ENCODE results near the gene NHLH1. TPM values are rescaled to one million over a fixed set of nuclear protein-coding genes. Genes with fewer than 3 reads are reported as not detected.

NHLH1 gene
- total RNA-seq, 4 donors from 2014 or later, result not detected

DNA sequence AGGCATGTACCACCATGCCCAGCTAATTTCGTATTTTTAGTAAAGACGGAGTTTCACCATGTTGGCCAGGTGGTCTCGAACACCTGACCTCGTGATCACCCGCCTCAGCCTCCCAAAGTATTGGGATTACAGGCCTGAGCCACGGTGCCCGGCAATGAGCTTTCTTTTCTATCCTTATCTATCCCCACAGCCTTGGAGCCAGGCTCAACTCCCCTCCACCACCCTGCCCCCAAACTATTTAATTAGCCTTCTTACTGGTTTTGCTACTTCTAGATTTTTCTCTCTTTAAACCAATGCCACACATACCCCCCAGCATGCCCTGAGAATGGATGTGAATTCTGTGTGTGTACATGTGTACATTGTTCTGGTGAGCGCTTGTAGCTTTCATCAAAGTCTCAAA lies 27.8 kb downstream of the NHLH1 start:
- TF ChIP-seq, protein P1, sequence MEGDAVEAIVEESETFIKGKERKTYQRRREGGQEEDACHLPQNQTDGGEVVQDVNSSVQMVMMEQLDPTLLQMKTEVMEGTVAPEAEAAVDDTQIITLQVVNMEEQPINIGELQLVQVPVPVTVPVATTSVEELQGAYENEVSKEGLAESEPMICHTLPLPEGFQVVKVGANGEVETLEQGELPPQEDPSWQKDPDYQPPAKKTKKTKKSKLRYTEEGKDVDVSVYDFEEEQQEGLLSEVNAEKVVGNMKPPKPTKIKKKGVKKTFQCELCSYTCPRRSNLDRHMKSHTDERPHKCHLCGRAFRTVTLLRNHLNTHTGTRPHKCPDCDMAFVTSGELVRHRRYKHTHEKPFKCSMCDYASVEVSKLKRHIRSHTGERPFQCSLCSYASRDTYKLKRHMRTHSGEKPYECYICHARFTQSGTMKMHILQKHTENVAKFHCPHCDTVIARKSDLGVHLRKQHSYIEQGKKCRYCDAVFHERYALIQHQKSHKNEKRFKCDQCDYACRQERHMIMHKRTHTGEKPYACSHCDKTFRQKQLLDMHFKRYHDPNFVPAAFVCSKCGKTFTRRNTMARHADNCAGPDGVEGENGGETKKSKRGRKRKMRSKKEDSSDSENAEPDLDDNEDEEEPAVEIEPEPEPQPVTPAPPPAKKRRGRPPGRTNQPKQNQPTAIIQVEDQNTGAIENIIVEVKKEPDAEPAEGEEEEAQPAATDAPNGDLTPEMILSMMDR (IDR thresholded peaks at IDR 0.05), result no peak
- TF ChIP-seq EP300 (IDR thresholded peaks at IDR 0.05) (no peak), POLR2AphosphoS5 (IDR thresholded peaks at IDR 0.05) (no peak), POLR2A (IDR thresholded peaks at IDR 0.05) (no peak)
- no peaks in the 10 kb centered on the region for H3K9me3 ChIP-seq
- no peak overlapping the region for H3K4me3 ChIP-seq
- no peak overlapping the region for H3K27ac ChIP-seq
- H3K36me3 ChIP-seq, result no peaks in the 10 kb centered on the region
- WGBS, 2 donors (ENCODE audit: low coverage in 1 of 2), result 89 to 100% methylated on average over 1 to 8 of the region's 8 CpGs
- peaks cover 0 to under 1% (median 0%) of the 10 kb centered on the region in 3 donors for H3K4me1 ChIP-seq
- no peak for ATAC-seq
- H3K27me3 ChIP-seq, result peaks cover 4% of the 10 kb centered on the region

DNA sequence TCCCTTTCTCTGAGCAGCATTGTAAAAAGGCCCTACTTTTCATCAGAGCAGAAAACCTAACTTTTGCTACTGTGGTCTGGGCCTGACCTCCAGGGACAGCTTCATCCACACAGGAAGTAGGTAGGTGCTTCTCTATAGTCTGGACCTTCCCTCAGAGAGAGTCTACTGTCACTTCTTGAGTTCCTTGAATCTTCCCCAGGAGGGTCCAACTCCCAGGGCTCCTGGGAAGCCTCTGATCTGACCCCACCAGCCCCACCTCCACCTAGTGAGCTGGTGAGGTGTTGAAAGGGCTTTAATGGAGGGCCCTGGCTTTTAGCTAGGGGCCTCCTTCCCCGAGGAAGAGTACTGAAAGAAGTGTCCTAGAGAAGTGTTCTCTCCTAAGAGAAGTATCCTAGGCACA lies 30.8 kb downstream of the NHLH1 start:
- Histone ChIP-seq H3K4me3 (no peak overlapping the region), H3K27me3 (peaks cover 10% of the 10 kb centered on the region), H3K36me3 (no peaks in the 10 kb centered on the region), H3K9me3 (no peaks in the 10 kb centered on the region), H3K27ac (no peak overlapping the region), H3K4me1 (peaks cover 0 to 29% (median 7%) of the 10 kb centered on the region in 3 donors)
- TF ChIP-seq, protein P1 (IDR thresholded peaks at IDR 0.05), result no peak
- TF ChIP-seq EP300 (IDR thresholded peaks at IDR 0.05), result no peak
- no peak for TF ChIP-seq POLR2A (IDR thresholded peaks at IDR 0.05)
- TF ChIP-seq POLR2AphosphoS5 (IDR thresholded peaks at IDR 0.05), result no peak
- no peak for ATAC-seq
- no CpG with 5 or more reads among the region's 1 CpG for WGBS, 2 donors (ENCODE audit: low coverage in 1 of 2)

DNA sequence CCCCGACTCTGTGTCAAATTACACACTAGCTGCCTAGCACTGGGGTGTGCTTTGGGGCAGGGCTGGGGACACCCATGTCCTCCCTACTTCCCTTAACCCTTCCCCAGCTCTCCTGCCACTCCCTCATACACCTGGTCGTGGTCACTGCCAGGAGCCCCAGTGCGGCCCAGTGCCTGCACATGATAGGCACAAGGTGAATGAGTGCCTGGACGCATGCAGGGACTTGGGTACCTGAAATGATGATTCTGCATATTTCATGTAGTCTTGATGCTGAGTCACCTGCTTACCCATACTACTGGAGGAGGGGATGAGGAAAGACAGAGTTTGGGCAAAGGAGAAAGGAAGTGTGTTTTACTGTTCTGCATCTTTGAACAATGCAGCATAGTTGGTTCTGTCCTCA lies 32.0 kb downstream of the NHLH1 start:
- Histone ChIP-seq H3K27me3 (peaks cover 10% of the 10 kb centered on the region), H3K36me3 (no peaks in the 10 kb centered on the region), H3K4me1 (peaks cover 0 to 33% (median 7%) of the 10 kb centered on the region in 3 donors), H3K27ac (no peak overlapping the region), H3K4me3 (no peak overlapping the region), H3K9me3 (no peaks in the 10 kb centered on the region)
- TF ChIP-seq, protein P1 (IDR thresholded peaks at IDR 0.05), result no peak
- no CpG with 5 or more reads among the region's 4 CpGs for WGBS, 2 donors (ENCODE audit: low coverage in 1 of 2)
- ATAC-seq, result no peak

DNA sequence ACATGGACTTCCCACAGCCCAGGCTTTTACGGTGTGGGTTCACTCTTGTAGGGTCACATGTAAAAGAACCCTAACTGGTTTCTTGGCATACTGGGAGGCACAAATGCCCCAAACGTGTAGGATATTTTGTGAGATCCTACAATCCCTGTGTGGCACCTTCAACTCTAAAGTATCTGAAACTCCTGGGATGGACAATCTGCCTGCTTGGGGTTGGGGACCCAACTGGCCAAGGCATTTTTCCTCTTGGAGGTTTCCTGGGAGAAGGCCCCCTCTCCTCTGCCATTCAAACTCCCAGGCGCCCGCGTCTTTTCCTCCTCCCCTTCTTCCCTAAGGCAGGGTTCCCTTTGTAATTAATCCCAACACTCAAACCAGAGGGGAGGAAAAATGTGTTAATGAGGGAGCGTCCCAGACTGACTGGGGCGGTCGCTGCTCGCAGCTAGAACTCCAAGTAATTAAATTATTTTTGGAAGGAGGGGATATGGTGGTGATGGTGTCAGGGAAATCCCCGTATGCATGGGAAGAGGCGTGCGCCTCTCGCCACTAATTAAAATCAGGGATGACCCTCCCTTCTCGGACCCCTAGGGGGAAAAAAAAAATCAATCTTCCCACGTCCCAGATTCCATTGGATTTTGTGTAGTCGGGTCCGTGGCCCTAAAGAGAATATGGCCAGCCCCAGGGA lies 32.8 kb downstream of the NHLH1 start:
- peak overlapping the region in 3 of 4 donors; percentile 63 to 83 (median 67) for H3K27ac ChIP-seq
- peaks cover 0 to 33% (median 7%) of the 10 kb centered on the region in 3 donors for H3K4me1 ChIP-seq
- WGBS, 2 donors (ENCODE audit: low coverage in 1 of 2), result 3 to 44% methylated on average over 8 to 13 of the region's 17 CpGs
- H3K27me3 ChIP-seq, result peaks cover 10% of the 10 kb centered on the region
- no peaks in the 10 kb centered on the region for H3K36me3 ChIP-seq
- TF ChIP-seq EP300 (IDR thresholded peaks at IDR 0.05) (no peak), POLR2AphosphoS5 (IDR thresholded peaks at IDR 0.05) (no peak), POLR2A (IDR thresholded peaks at IDR 0.05) (no peak)
- TF ChIP-seq, protein P1 (IDR thresholded peaks at IDR 0.05), result no peak
- no peaks in the 10 kb centered on the region for H3K9me3 ChIP-seq
- ATAC-seq, result no peak
- H3K4me3 ChIP-seq, result peak overlapping the region; percentile 64 to 72

DNA sequence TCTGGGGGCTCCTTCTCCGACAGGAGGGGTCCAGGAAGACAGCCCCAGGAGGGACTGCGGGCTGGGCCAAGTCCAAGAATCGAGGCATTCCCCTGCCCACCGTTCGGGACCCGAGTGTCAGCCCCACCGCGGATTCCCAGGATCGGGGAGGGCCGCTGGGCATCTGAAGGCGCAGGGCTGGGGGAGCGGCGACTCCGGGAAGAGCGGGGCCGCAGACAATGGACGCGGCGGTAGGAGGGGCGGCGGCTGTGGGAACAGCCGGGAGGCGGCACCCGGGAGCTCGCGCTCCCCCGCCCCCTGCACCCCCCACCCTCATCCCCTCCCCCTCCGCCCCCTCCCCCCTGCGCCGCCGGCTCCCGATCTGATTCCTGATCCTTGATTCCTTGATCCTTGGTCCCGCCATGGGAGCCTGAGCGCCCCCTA lies 33.4 kb downstream of the NHLH1 start, which contains the start of gene VANGL2:
VANGL2 (plus strand) TSS at position 342 of the 423 bp plus-strand sequence. CDS start 15,274 bp downstream, outside the sequence.
- peaks cover 0 to 33% (median 7%) of the 10 kb centered on the region in 3 donors for H3K4me1 ChIP-seq
- peak within 1 kb of the TSS in 3 of 4 donors; percentile 63 to 83 (median 67) for H3K27ac ChIP-seq
- no peaks in the 10 kb centered on the region for H3K36me3 ChIP-seq
- ATAC-seq, result peak; percentile 91
- peaks cover 10% of the 10 kb centered on the region for H3K27me3 ChIP-seq
- TF ChIP-seq, protein P1 (IDR thresholded peaks at IDR 0.05), result peak in 2 of 4 experiments; percentile 14 to 26
- TF ChIP-seq EP300 (IDR thresholded peaks at IDR 0.05), result no peak
- WGBS, 2 donors (ENCODE audit: low coverage in 1 of 2), result no CpG with 5 or more reads among the region's 34 CpGs
- H3K4me3 ChIP-seq, result peak within 1 kb of the TSS; percentile 64 to 72
- no peaks in the 10 kb centered on the region for H3K9me3 ChIP-seq

Data from gastroesophageal sphincter (tissue), 4 donors.